Body of pancreas (tissue), 4 donors: Measurements from ENCODE around the gene DEF6.

Experiments used
- POLR2A ChIP-seq, 3 donors: fragments of 450-650 bp; IDR thresholded peaks; one replicate each; pipeline ENCODE4 v1.6.1; 2016; ENCODE audit warnings: antibody characterized with exemption in 3 of 3, mild to moderate bottlenecking in 2 of 3
- TF ChIP-seq, protein P1 (sequence below), 7 experiments: fragments of 450-650 bp in 4 of 7; fragments of 200-600 bp in 3 of 7; sonication (generic) in 3 of 7; IDR thresholded peaks; one replicate each; pipeline ENCODE4 v1.5.1; 2016 to 2019; ENCODE audit warnings: antibody characterized with exemption in 7 of 7

GRCh38 chr6:35278708-35279107 lies 18.9 kb upstream of the DEF6 start:
- TF ChIP-seq, protein P1, sequence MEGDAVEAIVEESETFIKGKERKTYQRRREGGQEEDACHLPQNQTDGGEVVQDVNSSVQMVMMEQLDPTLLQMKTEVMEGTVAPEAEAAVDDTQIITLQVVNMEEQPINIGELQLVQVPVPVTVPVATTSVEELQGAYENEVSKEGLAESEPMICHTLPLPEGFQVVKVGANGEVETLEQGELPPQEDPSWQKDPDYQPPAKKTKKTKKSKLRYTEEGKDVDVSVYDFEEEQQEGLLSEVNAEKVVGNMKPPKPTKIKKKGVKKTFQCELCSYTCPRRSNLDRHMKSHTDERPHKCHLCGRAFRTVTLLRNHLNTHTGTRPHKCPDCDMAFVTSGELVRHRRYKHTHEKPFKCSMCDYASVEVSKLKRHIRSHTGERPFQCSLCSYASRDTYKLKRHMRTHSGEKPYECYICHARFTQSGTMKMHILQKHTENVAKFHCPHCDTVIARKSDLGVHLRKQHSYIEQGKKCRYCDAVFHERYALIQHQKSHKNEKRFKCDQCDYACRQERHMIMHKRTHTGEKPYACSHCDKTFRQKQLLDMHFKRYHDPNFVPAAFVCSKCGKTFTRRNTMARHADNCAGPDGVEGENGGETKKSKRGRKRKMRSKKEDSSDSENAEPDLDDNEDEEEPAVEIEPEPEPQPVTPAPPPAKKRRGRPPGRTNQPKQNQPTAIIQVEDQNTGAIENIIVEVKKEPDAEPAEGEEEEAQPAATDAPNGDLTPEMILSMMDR (IDR thresholded peaks at IDR 0.05): no peak
- no peak for TF ChIP-seq POLR2A (IDR thresholded peaks at IDR 0.05)
